Left renal pelvis (tissue), 4 donors: ENCODE results near the gene SCYGR8. TPM values are rescaled to one million over a fixed set of nuclear protein-coding genes. Genes with fewer than 3 reads are reported as not detected.

ENCODE experiments used
- polyA plus RNA-seq, 4 donors: library from polyadenylated mRNA; unstranded; fragments of 120-200 nt; gene quantifications; one replicate each; pipeline ENCODE4 v1.2.1, GENCODE V29; 2013; ENCODE audit not compliant: insufficient read length in 4 of 4

The SCYGR8 gene
- polyA plus RNA-seq, 4 donors = not detected

Other genes starting within 250 kb of the SCYGR8 start
- gene SCYGR2, start 147.0 kb upstream of the SCYGR8 start, polyA plus RNA-seq = not detected
- not detected for gene SCYGR3, start 131.1 kb upstream of the SCYGR8 start, polyA plus RNA-seq
- under 1 TPM in 2 of 4 donors, not detected in 2; 0.10 to 0.12 TPM for gene SCYGR4, start 128.4 kb upstream of the SCYGR8 start, polyA plus RNA-seq
- not detected for gene SCYGR5, start 79.1 kb upstream of the SCYGR8 start, polyA plus RNA-seq
- 10 to 100 TPM in 1 of 4 donors, 1 to 10 TPM in 3; 1.3 to 11.0 (median 6.9) TPM for gene SLC19A3, start 27.9 kb upstream of the SCYGR8 start, polyA plus RNA-seq
- gene SCYGR6, start 21.1 kb upstream of the SCYGR8 start, polyA plus RNA-seq = not detected
- not detected for gene SCYGR7, start 17.6 kb upstream of the SCYGR8 start, polyA plus RNA-seq
- gene CCL20, start 67.9 kb downstream of the SCYGR8 start, polyA plus RNA-seq = under 1 TPM; 0.36 to 0.94 (median 0.75) TPM
- gene DAW1, start 125.7 kb downstream of the SCYGR8 start, polyA plus RNA-seq = under 1 TPM in 3 of 4 donors, not detected in 1; 0.46 to 0.79 (median 0.54) TPM